IMR-90 (cell line): ENCODE data around the gene SLC9A7.

ENCODE experiments used
- CEBPB ChIP-seq: IDR thresholded peaks from 2 replicates; pipeline ENCODE4 v1.6.1; 2012; ENCODE audit warnings: low read depth, low read length, improper control_type of control experiment
- CTCF ChIP-seq: conservative IDR thresholded peaks from 2 replicates; pipeline ENCODE4 v1.5.1; 2012; ENCODE audit warnings: mild to moderate bottlenecking, low read depth, low read length, improper control_type of control experiment
- ELK1 ChIP-seq: fragments of 150-350 bp; IDR thresholded peaks from 2 replicates; pipeline ENCODE4 v1.6.1; 2016; ENCODE audit warnings: low read depth, mild to moderate bottlenecking, low read length, moderate library complexity, borderline replicate concordance
- FOS ChIP-seq: fragments of 150-350 bp; IDR thresholded peaks from 2 replicates; pipeline ENCODE4 v1.6.1; 2016; ENCODE audit warnings: low read depth, low read length
- POLR2A ChIP-seq: IDR thresholded peaks from 2 replicates; pipeline ENCODE4 v1.6.1; 2012; ENCODE audit warnings: mild to moderate bottlenecking, low read depth, low read length
- RAD21 ChIP-seq: IDR thresholded peaks from 2 replicates; pipeline ENCODE4 v1.6.1; 2012; ENCODE audit warnings: low read length, improper control_type of control experiment
- RCOR1 ChIP-seq: IDR thresholded peaks from 2 replicates; pipeline ENCODE4 v1.6.1; 2012; ENCODE audit warnings: mild to moderate bottlenecking, low read length, improper control_type of control experiment; ENCODE audit not compliant: insufficient replicate concordance
- RFX5 ChIP-seq: IDR thresholded peaks from 2 replicates; pipeline ENCODE4 v1.8.0; 2012; ENCODE audit warnings: low read depth, mild to moderate bottlenecking, low read length, moderate library complexity
- SMC3 ChIP-seq: fragments of 150-350 bp; IDR thresholded peaks from 2 replicates; pipeline ENCODE4 v1.6.1; 2016; ENCODE audit warnings: low read depth, mild to moderate bottlenecking, antibody characterized with exemption, low read length, moderate library complexity
- USF2 ChIP-seq: fragments of 150-350 bp; IDR thresholded peaks from 2 replicates; pipeline ENCODE4 v1.6.1; 2017; ENCODE audit warnings: mild to moderate bottlenecking, antibody characterized with exemption, low read length, low read depth

- TF ChIP-seq RCOR1, result no peak
- no peak for TF ChIP-seq CTCF
- TF ChIP-seq POLR2A, result no peak
- no peak for TF ChIP-seq RFX5
- TF ChIP-seq RAD21, result no peak
- no peak for TF ChIP-seq SMC3
- TF ChIP-seq CEBPB, result no peak
- TF ChIP-seq FOS, result no peak
- no peak for TF ChIP-seq USF2
- no peak for TF ChIP-seq ELK1
Observed at GRCh38 chrX:46628460-46629371, 130.2 kb downstream of the SLC9A7 start.
